Colon (tissue), 2 donors: ENCODE results near the gene MIPEP.
"Not testable (repeated sequence)": the region's sequence is repeated elsewhere in the genome, so short reads cannot be mapped to it uniquely, and the experiment has no call there.

Experiments
- FAIRE-seq: peaks from 2 replicates; lab custom pipeline; 2012; peaks lifted over from hg19 to GRCh38; lab: Jason Lieb, UNC
- donor health status: control.
- donor health status: control.

The MIPEP gene

GRCh38 chr13:23776698-23777574, 112.3 kb downstream of the MIPEP start:
- FAIRE-seq: no peak

- no peak for FAIRE-seq
These were observed 116.5 kb downstream of the MIPEP start for GRCh38 chr13:23772717-23773116.

- no peak for FAIRE-seq
These were observed 117.2 kb downstream of the MIPEP start for GRCh38 chr13:23771956-23772355.

GRCh38 chr13:23771552-23771951, 117.6 kb downstream of the MIPEP start:
- FAIRE-seq: no peak

- no peak for FAIRE-seq
These were observed 118.2 kb downstream of the MIPEP start for GRCh38 chr13:23770973-23771372.

GRCh38 chr13:23770428-23770827, 118.8 kb downstream of the MIPEP start:
- FAIRE-seq: no peak

GRCh38 chr13:23769401-23769800, 119.8 kb downstream of the MIPEP start:
- FAIRE-seq: no peak

- FAIRE-seq: no peak
These were observed 121.4 kb downstream of the MIPEP start for GRCh38 chr13:23767838-23768237.

GRCh38 chr13:23766939-23767338, 122.3 kb downstream of the MIPEP start:
- FAIRE-seq: no peak

- FAIRE-seq: no peak
These were observed 122.9 kb downstream of the MIPEP start for GRCh38 chr13:23766283-23766682.

- FAIRE-seq: no peak
These were observed 123.7 kb downstream of the MIPEP start for GRCh38 chr13:23765531-23765930.

GRCh38 chr13:23763318-23763717, 125.9 kb downstream of the MIPEP start:
- FAIRE-seq: no peak

- not testable (repeated sequence) for FAIRE-seq
These were observed 127.4 kb downstream of the MIPEP start for GRCh38 chr13:23761760-23762159.

- FAIRE-seq: no peak
These were observed 129.2 kb downstream of the MIPEP start for GRCh38 chr13:23760000-23760399.

- FAIRE-seq: no peak
These were observed 130.2 kb downstream of the MIPEP start for GRCh38 chr13:23758798-23759527.

- FAIRE-seq: no peak
These were observed 134.2 kb downstream of the MIPEP start for GRCh38 chr13:23754997-23755396.

GRCh38 chr13:23754506-23754905, 134.7 kb downstream of the MIPEP start:
- no peak for FAIRE-seq

- FAIRE-seq: no peak
These were observed 135.7 kb downstream of the MIPEP start for GRCh38 chr13:23753458-23753857.

GRCh38 chr13:23752111-23753001, 136.8 kb downstream of the MIPEP start:
- FAIRE-seq: no peak

- no peak for FAIRE-seq
These were observed 138.0 kb downstream of the MIPEP start for GRCh38 chr13:23751195-23751594.

- FAIRE-seq: no peak
These were observed 138.6 kb downstream of the MIPEP start for GRCh38 chr13:23750383-23751121.
